ENCODE data around the gene RDH11. TPM values are rescaled to one million over a fixed set of nuclear protein-coding genes. Genes with fewer than 3 reads are reported as not detected.

The RDH11 gene
- polyA plus RNA-seq, 1 donor (not counting 4 experiments of a cell fraction or from before 2014, with no cell fraction given): 202 TPM

GRCh38 chr14:67630938-67631337, 64.6 kb downstream of the RDH11 start:
- Histone ChIP-seq H3K27ac (ENCODE audit: control insufficient read depth, insufficient read depth, low read length) (no peak overlapping the region), H3K9me3 (ENCODE audit: control insufficient read depth, low read depth, low read length) (no peaks in the 10 kb centered on the region), H3K36me3 (ENCODE audit: control insufficient read depth in 2 of 2, extremely low read depth in 1 of 2, insufficient read depth in 2 of 2, low read length in 2 of 2) (no peaks in the 10 kb centered on the region), H3K4me1 (ENCODE audit: control insufficient read depth, extremely low read depth, insufficient read depth, low read length) (peaks cover 1% of the 10 kb centered on the region), H3K9ac (ENCODE audit: control insufficient read depth, extremely low read depth, insufficient read depth, low read length) (no peak overlapping the region), H3K27me3 (ENCODE audit: control insufficient read depth, extremely low read depth, insufficient read depth, low read length) (no peaks in the 10 kb centered on the region), H2AFZ (ENCODE audit: control insufficient read depth, low read length) (no peak overlapping the region), H3K4me3 (ENCODE audit: control insufficient read depth in 2 of 3, extremely low read depth in 1 of 3, insufficient read depth in 2 of 3, low read depth in 1 of 3, low read length in 3 of 3) (no peak overlapping the region), H3K4me2 (ENCODE audit: control insufficient read depth, extremely low read depth, insufficient read depth, low read depth, low read length) (no peak overlapping the region), H3K9me1 (ENCODE audit: control insufficient read depth, extremely low read depth, insufficient read depth, low read length) (no peaks in the 10 kb centered on the region), H3K79me2 (ENCODE audit: control insufficient read depth, insufficient read depth, low read length) (no peaks in the 10 kb centered on the region), H4K20me1 (ENCODE audit: control insufficient read depth, extremely low read depth, insufficient read depth, low read length) (no peaks in the 10 kb centered on the region)
- TF ChIP-seq EZH2 (IDR thresholded peaks at IDR 0.05; ENCODE audit: low read length) (no peak), CTCF (optimal IDR thresholded peaks at IDR 0.05 in 1 of 3, IDR thresholded peaks at IDR 0.05 in 1 of 3, conservative IDR thresholded peaks at IDR 0.05 in 1 of 3; ENCODE audit: extremely low read depth in 1 of 3, insufficient read depth in 2 of 3, low read length in 3 of 3) (no peak)
- DNase-seq (ENCODE audit: low read depth, low spot score): no peak
- no peak for FAIRE-seq
- dilution Hi-C loops (cut with MboI; ENCODE audit: extremely low pct_ligation_motif_present, low sequenced_read_pairs): no loop called here

DNA sequence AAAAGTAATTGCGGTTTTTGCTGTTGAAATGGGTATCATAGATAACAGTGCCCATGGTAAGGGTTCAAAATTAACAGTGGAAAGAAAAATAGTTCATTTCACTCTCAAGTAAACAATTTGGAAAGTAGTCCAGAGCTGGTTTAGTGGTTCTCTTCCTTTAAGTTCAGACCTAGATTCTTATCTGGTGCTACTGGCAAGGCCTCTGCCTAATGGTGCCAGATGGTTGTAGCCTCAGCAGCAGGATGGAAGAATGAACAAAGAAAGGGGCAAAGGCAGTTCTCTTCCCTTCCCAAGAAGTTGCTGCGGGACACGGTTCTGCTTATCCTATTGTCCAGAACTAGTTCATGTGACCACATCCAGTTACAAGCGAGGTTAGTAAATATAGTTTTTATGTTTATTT, 65.4 kb downstream of the RDH11 start:
- no peaks in the 10 kb centered on the region for H3K4me1 ChIP-seq (ENCODE audit: control insufficient read depth, extremely low read depth, insufficient read depth, low read length)
- dilution Hi-C loops (cut with MboI; ENCODE audit: extremely low pct_ligation_motif_present, low sequenced_read_pairs): no loop called here
- no peaks in the 10 kb centered on the region for H3K79me2 ChIP-seq (ENCODE audit: control insufficient read depth, insufficient read depth, low read length)
- H3K27ac ChIP-seq (ENCODE audit: control insufficient read depth, insufficient read depth, low read length): no peak overlapping the region
- H3K9me1 ChIP-seq (ENCODE audit: control insufficient read depth, extremely low read depth, insufficient read depth, low read length): no peaks in the 10 kb centered on the region
- no peak for TF ChIP-seq EZH2 (IDR thresholded peaks at IDR 0.05; ENCODE audit: low read length)
- TF ChIP-seq CTCF (optimal IDR thresholded peaks at IDR 0.05 in 1 of 3, IDR thresholded peaks at IDR 0.05 in 1 of 3, conservative IDR thresholded peaks at IDR 0.05 in 1 of 3; ENCODE audit: extremely low read depth in 1 of 3, insufficient read depth in 2 of 3, low read length in 3 of 3): no peak
- no peaks in the 10 kb centered on the region for H3K36me3 ChIP-seq (ENCODE audit: control insufficient read depth in 2 of 2, extremely low read depth in 1 of 2, insufficient read depth in 2 of 2, low read length in 2 of 2)
- no peaks in the 10 kb centered on the region for H4K20me1 ChIP-seq (ENCODE audit: control insufficient read depth, extremely low read depth, insufficient read depth, low read length)
- H3K4me2 ChIP-seq (ENCODE audit: control insufficient read depth, extremely low read depth, insufficient read depth, low read depth, low read length): no peak overlapping the region
- H3K27me3 ChIP-seq (ENCODE audit: control insufficient read depth, extremely low read depth, insufficient read depth, low read length): no peaks in the 10 kb centered on the region
- DNase-seq (ENCODE audit: low read depth, low spot score) (no peak), FAIRE-seq (no peak)
- H2AFZ ChIP-seq (ENCODE audit: control insufficient read depth, low read length): no peak overlapping the region
- no peak overlapping the region for H3K9ac ChIP-seq (ENCODE audit: control insufficient read depth, extremely low read depth, insufficient read depth, low read length)
- H3K9me3 ChIP-seq (ENCODE audit: control insufficient read depth, low read depth, low read length): no peaks in the 10 kb centered on the region
- no peak overlapping the region for H3K4me3 ChIP-seq (ENCODE audit: control insufficient read depth in 2 of 3, extremely low read depth in 1 of 3, insufficient read depth in 2 of 3, low read depth in 1 of 3, low read length in 3 of 3)
